HG02981 (cell line): ENCODE measurements around the gene DNAJB1.

Experiments used
- ATAC-seq: cut with Tn5 transposase; IDR thresholded peaks from one replicate; pipeline ENCODE4 v1.9.1; 2021; ENCODE audit warnings: mild to moderate bottlenecking, moderate library complexity; ENCODE audit not compliant: unreplicated experiment

DNAJB1 gene

DNA sequence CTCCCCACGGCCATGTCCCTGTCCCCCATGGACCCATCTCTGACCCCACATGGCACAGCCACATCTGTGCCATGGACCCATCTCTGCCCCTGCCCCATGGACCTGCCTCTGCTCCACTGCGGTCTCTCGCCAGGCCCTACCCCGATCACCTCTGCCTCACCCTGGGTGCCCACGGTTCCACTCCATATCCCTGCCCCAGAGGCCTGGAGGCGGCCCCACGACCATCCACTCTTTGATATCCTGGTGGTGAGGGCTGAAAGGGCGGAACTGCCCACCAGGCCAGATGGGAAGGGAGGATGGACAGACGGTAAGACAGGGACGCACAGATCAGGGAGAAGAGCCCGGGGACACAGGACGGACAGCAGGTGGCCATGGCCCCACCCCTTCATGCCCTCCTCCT, 43.4 kb downstream of the DNAJB1 start:
- ATAC-seq: no peak

GRCh38 chr19:14473978-14474578, 44.1 kb downstream of the DNAJB1 start:
- no peak for ATAC-seq

- no peak for ATAC-seq
Measured at GRCh38 chr19:14473073-14473977, 44.9 kb downstream of the DNAJB1 start.

- no peak for ATAC-seq
Measured at GRCh38 chr19:14472202-14472938, 45.8 kb downstream of the DNAJB1 start.

GRCh38 chr19:14471436-14472187, 46.6 kb downstream of the DNAJB1 start:
- ATAC-seq: no peak

DNA sequence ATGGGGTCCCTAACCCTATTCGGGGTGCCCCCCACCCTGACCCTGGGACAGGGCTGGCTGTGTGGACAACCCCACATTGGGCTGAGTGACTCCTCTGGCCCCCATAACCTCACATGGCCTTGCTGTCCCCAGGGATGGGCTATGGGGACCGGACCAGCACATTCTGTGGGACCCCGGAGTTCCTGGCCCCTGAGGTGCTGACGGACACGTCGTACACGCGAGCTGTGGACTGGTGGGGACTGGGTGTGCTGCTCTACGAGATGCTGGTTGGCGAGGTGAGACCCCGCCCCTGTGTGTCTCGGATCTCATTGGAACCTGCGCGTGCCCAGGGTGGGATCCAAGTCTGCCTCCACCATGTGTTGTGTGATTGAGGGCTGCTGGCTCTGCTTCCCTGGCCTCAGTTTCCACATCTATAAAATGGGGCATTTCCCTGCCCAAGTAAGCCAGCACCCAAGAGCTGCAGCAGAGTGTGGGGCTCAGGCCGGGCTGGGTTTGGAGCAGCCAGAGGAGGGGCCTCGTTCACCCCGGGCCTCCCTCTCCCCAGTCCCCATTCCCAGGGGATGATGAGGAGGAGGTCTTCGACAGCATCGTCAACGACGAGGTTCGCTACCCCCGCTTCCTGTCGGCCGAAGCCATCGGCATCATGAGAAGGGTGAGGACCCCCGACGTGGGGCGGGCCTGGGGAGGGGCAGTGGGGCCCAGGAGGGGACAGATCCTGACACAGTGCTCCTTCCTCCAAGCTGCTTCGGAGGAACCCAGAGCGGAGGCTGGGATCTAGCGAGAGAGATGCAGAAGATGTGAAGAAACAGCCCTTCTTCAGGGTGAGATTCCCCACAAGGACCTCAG, 47.9 kb downstream of the DNAJB1 start:
- no peak for ATAC-seq

- ATAC-seq: no peak
Measured at GRCh38 chr19:14467816-14468215, 50.4 kb downstream of the DNAJB1 start.

DNA sequence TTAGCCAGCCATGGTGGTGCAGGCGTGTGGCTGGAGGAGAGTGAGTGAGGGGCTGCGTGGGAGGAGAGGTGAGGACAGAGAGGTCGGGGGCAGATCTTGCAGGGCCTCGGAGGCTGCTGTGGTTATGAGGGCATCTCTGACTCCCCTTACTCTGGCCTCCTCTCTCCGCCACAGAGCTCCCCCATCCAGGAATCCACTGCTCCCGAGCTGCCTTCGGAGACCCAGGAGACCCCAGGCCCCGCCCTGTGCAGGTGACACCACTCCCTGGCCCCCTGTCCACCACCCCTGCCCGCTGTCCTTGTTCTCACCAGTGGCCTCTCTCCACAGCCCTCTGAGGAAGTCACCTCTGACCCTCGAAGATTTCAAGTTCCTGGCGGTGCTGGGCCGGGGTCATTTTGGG, 50.8 kb downstream of the DNAJB1 start:
- no peak for ATAC-seq
